Smooth muscle cell (in vitro differentiated cells): ENCODE measurements around the gene EHD4. TPM values are rescaled to one million over a fixed set of nuclear protein-coding genes. Genes with fewer than 3 reads are reported as not detected.

Experiments
- DNase-seq: peaks from one replicate; lab custom pipeline; 2025; ENCODE audit not compliant: unreplicated experiment; lab: John Stamatoyannopoulos, UW
- H2AFZ ChIP-seq: fragments of 200-600 bp; sonication (generic); 2 replicates; pipeline ENCODE4 v1.6.0; 2016; ENCODE audit warnings: antibody characterized with exemption, low read depth, mild to moderate bottlenecking
- H3F3A ChIP-seq: fragments of 200-600 bp; sonication (generic); 2 replicates; pipeline ENCODE4 v1.6.0; 2017; ENCODE audit warnings: antibody characterized with exemption, low read depth
- H3K27ac ChIP-seq: fragments of 200-600 bp; sonication (generic); 2 replicates; pipeline ENCODE4 v1.5.1; 2016; ENCODE audit warnings: low read depth, mild to moderate bottlenecking
- H3K27me3 ChIP-seq: fragments of 200-600 bp; sonication (generic); 2 replicates; pipeline ENCODE4 v1.6.1; 2016; ENCODE audit warnings: low read depth, mild to moderate bottlenecking
- H3K36me3 ChIP-seq: fragments of 200-600 bp; sonication (generic); 2 replicates; pipeline ENCODE4 v1.5.1; 2016; ENCODE audit warnings: low read depth
- H3K4me1 ChIP-seq: fragments of 200-600 bp; sonication (generic); 2 replicates; pipeline ENCODE4 v1.5.1; 2016; ENCODE audit warnings: low read depth
- H3K4me2 ChIP-seq: fragments of 200-600 bp; sonication (generic); 2 replicates; pipeline ENCODE4 v1.6.0; 2016; ENCODE audit warnings: mild to moderate bottlenecking
- H3K4me3 ChIP-seq: fragments of 200-600 bp; sonication (generic); 2 replicates; pipeline ENCODE4 v1.5.1; 2016; ENCODE audit warnings: mild to moderate bottlenecking
- H3K79me2 ChIP-seq: fragments of 200-600 bp; sonication (generic); 2 replicates; pipeline ENCODE4 v1.6.0; 2016; ENCODE audit warnings: low read depth, mild to moderate bottlenecking
- H3K9ac ChIP-seq: fragments of 200-600 bp; sonication (generic); 2 replicates; pipeline ENCODE4 v1.6.0; 2016; ENCODE audit warnings: low read depth
- H3K9me3 ChIP-seq: fragments of 200-600 bp; sonication (generic); replicated peaks from 2 replicates; pipeline ENCODE4 v1.5.1; 2016; ENCODE audit warnings: low read depth
- H4K20me1 ChIP-seq: fragments of 200-600 bp; sonication (generic); 2 replicates; pipeline ENCODE4 v1.6.0; 2016; ENCODE audit warnings: low read depth
- WGBS: methylation state at CpG from one replicate; pipeline ENCODE4 v1.1.7; 2016; ENCODE audit warnings: low lambda C conversion rate; 5-methylcytosine and 5-hydroxymethylcytosine counted together
- polyA plus RNA-seq: library from polyadenylated mRNA; unstranded; fragments of >200 nt; fragmentation: Nextera tagmentation; extraction: Ambion mirVana; gene quantifications from 2 replicates; pipeline ENCODE4 v1.2.1, GENCODE V29; 2016
- total RNA-seq: library from RNA; depleted of rRNA; stranded (reverse); fragments of >200 nt; gene quantifications from 2 replicates; pipeline ENCODE4 v1.2.3, GENCODE V29; 2014
- TF ChIP-seq, protein P1 (sequence below): fragments of 200-600 bp; sonication (generic); IDR thresholded peaks from 2 replicates; pipeline ENCODE4 v1.5.1; 2017; ENCODE audit warnings: borderline replicate concordance, mild to moderate bottlenecking, antibody characterized with exemption; ENCODE audit not compliant: insufficient read depth, poor library complexity, severe bottlenecking

EHD4 gene
- total and polyA plus RNA-seq, 2 experiments from 2014 or later: 11.5 to 15.8 TPM

GRCh38 chr15:41894791-41895463 is 77.4 kb downstream of the EHD4 start:
- Histone ChIP-seq H2AFZ (no peak overlapping the region), H3K9ac (no peak overlapping the region), H3F3A (no peaks in the 10 kb centered on the region), H3K27me3 (no peaks in the 10 kb centered on the region), H3K4me1 (peaks cover 11% of the 10 kb centered on the region), H4K20me1 (no peaks in the 10 kb centered on the region), H3K4me2 (peak overlapping the region; percentile 56), H3K79me2 (no peaks in the 10 kb centered on the region), H3K4me3 (no peak overlapping the region), H3K9me3 (no peaks in the 10 kb centered on the region), H3K36me3 (no peaks in the 10 kb centered on the region), H3K27ac (peak overlapping the region; percentile 24)
- DNase-seq: peak; percentile 15
- TF ChIP-seq, protein P1, sequence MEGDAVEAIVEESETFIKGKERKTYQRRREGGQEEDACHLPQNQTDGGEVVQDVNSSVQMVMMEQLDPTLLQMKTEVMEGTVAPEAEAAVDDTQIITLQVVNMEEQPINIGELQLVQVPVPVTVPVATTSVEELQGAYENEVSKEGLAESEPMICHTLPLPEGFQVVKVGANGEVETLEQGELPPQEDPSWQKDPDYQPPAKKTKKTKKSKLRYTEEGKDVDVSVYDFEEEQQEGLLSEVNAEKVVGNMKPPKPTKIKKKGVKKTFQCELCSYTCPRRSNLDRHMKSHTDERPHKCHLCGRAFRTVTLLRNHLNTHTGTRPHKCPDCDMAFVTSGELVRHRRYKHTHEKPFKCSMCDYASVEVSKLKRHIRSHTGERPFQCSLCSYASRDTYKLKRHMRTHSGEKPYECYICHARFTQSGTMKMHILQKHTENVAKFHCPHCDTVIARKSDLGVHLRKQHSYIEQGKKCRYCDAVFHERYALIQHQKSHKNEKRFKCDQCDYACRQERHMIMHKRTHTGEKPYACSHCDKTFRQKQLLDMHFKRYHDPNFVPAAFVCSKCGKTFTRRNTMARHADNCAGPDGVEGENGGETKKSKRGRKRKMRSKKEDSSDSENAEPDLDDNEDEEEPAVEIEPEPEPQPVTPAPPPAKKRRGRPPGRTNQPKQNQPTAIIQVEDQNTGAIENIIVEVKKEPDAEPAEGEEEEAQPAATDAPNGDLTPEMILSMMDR: no peak
- WGBS: 55% methylated on average over 17 of the region's 24 CpGs

- 86% methylated on average over 17 of the region's 17 CpGs for WGBS
- H2AFZ ChIP-seq: no peak overlapping the region
- peak overlapping the region; percentile 56 for H3K4me2 ChIP-seq
- DNase-seq: no peak
- H3F3A ChIP-seq: no peaks in the 10 kb centered on the region
- H3K9ac ChIP-seq: no peak overlapping the region
- H3K9me3 ChIP-seq: no peaks in the 10 kb centered on the region
- no peak overlapping the region for H3K27ac ChIP-seq
- no peaks in the 10 kb centered on the region for H3K36me3 ChIP-seq
- peaks cover 11% of the 10 kb centered on the region for H3K4me1 ChIP-seq
- H3K79me2 ChIP-seq: no peaks in the 10 kb centered on the region
- no peaks in the 10 kb centered on the region for H3K27me3 ChIP-seq
- no peaks in the 10 kb centered on the region for H4K20me1 ChIP-seq
- TF ChIP-seq, protein P1: no peak
- no peak overlapping the region for H3K4me3 ChIP-seq
These were observed 78.0 kb downstream of the EHD4 start for GRCh38 chr15:41894251-41894790.

- Histone ChIP-seq H2AFZ (no peak within 1 kb of the TSS), H3K36me3 (no peaks in the 10 kb centered on the region), H3K4me2 (peak within 1 kb of the TSS; percentile 56), H3K79me2 (no peaks in the 10 kb centered on the region), H3K9ac (no peak within 1 kb of the TSS), H3K4me3 (no peak within 1 kb of the TSS), H3K27me3 (no peaks in the 10 kb centered on the region), H3F3A (no peaks in the 10 kb centered on the region), H4K20me1 (no peaks in the 10 kb centered on the region), H3K4me1 (peaks cover 11% of the 10 kb centered on the region), H3K27ac (peak within 1 kb of the TSS; percentile 24), H3K9me3 (no peaks in the 10 kb centered on the region)
- WGBS: 89% methylated on average over 15 of the region's 15 CpGs
- DNase-seq: no peak
- TF ChIP-seq, protein P1: no peak
These were observed 78.7 kb downstream of the EHD4 start, which contains the start of gene SPTBN5 for GRCh38 chr15:41893422-41894250. Gene SPTBN5 (minus strand): TSS chr15:41894053. CDS start chr15:41893497, 556 bp downstream.
